GM19328 (cell line): ENCODE results near the gene UNC13B.
"Not testable (repeated sequence)": the region's sequence is repeated elsewhere in the genome, so short reads cannot be mapped to it uniquely, and the experiment has no call there.

Source experiments
- ATAC-seq: cut with Tn5 transposase; IDR thresholded peaks from one replicate; pipeline ENCODE4 v1.9.1; 2021; ENCODE audit warnings: mild to moderate bottlenecking, moderate library complexity; ENCODE audit not compliant: unreplicated experiment

Gene UNC13B

GRCh38 chr9:35220659-35221338, 59.0 kb downstream of the UNC13B start:
- no peak for ATAC-seq

GRCh38 chr9:35225677-35226076, 63.9 kb downstream of the UNC13B start:
- ATAC-seq: no peak

- ATAC-seq: no peak
These were observed 64.8 kb downstream of the UNC13B start for GRCh38 chr9:35226651-35227050.

GRCh38 chr9:35227284-35227683, 65.5 kb downstream of the UNC13B start:
- no peak for ATAC-seq

GRCh38 chr9:35229066-35229778, 67.4 kb downstream of the UNC13B start:
- ATAC-seq: no peak

- ATAC-seq: no peak
These were observed 68.0 kb downstream of the UNC13B start for GRCh38 chr9:35229779-35230143.

GRCh38 chr9:35232867-35233544, 71.2 kb downstream of the UNC13B start:
- ATAC-seq: no peak

GRCh38 chr9:35236692-35237091, 74.9 kb downstream of the UNC13B start:
- no peak for ATAC-seq

- no peak for ATAC-seq
These were observed 75.5 kb downstream of the UNC13B start for GRCh38 chr9:35237311-35237710.

GRCh38 chr9:35245945-35246344, 84.1 kb downstream of the UNC13B start:
- ATAC-seq: not testable (repeated sequence)

- ATAC-seq: no peak
These were observed 91.3 kb downstream of the UNC13B start for GRCh38 chr9:35253075-35253474.

GRCh38 chr9:35254237-35254636, 92.4 kb downstream of the UNC13B start:
- no peak for ATAC-seq

GRCh38 chr9:35254984-35255857, 93.4 kb downstream of the UNC13B start:
- ATAC-seq: no peak

- no peak for ATAC-seq
These were observed 96.3 kb downstream of the UNC13B start for GRCh38 chr9:35257986-35258659.

GRCh38 chr9:35258660-35259474, 97.1 kb downstream of the UNC13B start:
- ATAC-seq: no peak

GRCh38 chr9:35260186-35260585, 98.4 kb downstream of the UNC13B start:
- ATAC-seq: no peak

GRCh38 chr9:35262064-35262463, 100.3 kb downstream of the UNC13B start:
- no peak for ATAC-seq

- ATAC-seq: no peak
These were observed 105.9 kb downstream of the UNC13B start for GRCh38 chr9:35267710-35268109.

GRCh38 chr9:35269919-35270318, 108.1 kb downstream of the UNC13B start:
- no peak for ATAC-seq

- ATAC-seq: no peak
These were observed 109.8 kb downstream of the UNC13B start for GRCh38 chr9:35271637-35272036.
